MM.1S (cell line): ENCODE data around the gene ARMCX5.

Experiments used
- CTCF ChIP-seq: fragments of 300-600 bp; sonication (generic); IDR thresholded peaks from 2 replicates; pipeline ENCODE4 v1.5.1; 2016; ENCODE audit warnings: antibody characterized with exemption, low read length, mixed read lengths
- EZH2 ChIP-seq: fragments of 300-600 bp; sonication (generic); optimal IDR thresholded peaks from 2 replicates; pipeline ENCODE3; 2017; ENCODE audit warnings: low read depth, mild to moderate bottlenecking, antibody characterized with exemption, low read length, mixed read lengths
- EZH2phosphoT487 ChIP-seq: fragments of 300-600 bp; sonication (generic); IDR thresholded peaks from 2 replicates; pipeline ENCODE4 v1.6.1; 2018; ENCODE audit warnings: antibody characterized with exemption, low read length

- TF ChIP-seq CTCF (no peak), EZH2phosphoT487 (no peak), EZH2 (no peak)
These were observed 28.3 kb downstream of the ARMCX5 start for GRCh38 chrX:102627640-102628039.
